ENCODE data around the gene AKT2. TPM values are rescaled to one million over a fixed set of nuclear protein-coding genes. Genes with fewer than 3 reads are reported as not detected.

AKT2 gene
- total RNA-seq, 1 experiment from 2014 or later = 141 TPM

GRCh38 chr19:40321076-40321475, 35.9 kb upstream of the AKT2 start:
- ChIA-PET POLR2A (no interaction called here), RAD21 (ENCODE audit: low non-redundant PET in 1 of 2, low total read pairs in 2 of 2, uncharacterized antibody in 2 of 2, unreplicated experiment in 2 of 2) (no interaction called here), CTCF (no interaction called here)
- no peak for TF ChIP-seq MAX (IDR thresholded peaks at IDR 0.05)
- TF ChIP-seq CBX3 (IDR thresholded peaks at IDR 0.05; ENCODE audit: low read depth) = no peak
- H4K20me1 ChIP-seq (ENCODE audit: insufficient read depth) = no peaks in the 10 kb centered on the region
- BruUV-seq (replicated peaks) = no TSS peak
- ATAC-seq = no peak
- intact Hi-C loops (cut with micrococcal nuclease) = no loop called here
- no peaks in the 10 kb centered on the region for H3K9me3 ChIP-seq (ENCODE audit: control insufficient read depth in 1 of 2, insufficient read depth in 1 of 2, low read depth in 1 of 2, low read length in 2 of 2)
- H3K36me3 ChIP-seq (ENCODE audit: control insufficient read depth in 1 of 2, insufficient read depth in 2 of 2, low read length in 2 of 2) = peaks cover 19 to 27% of the 10 kb centered on the region in 2 experiments; a peak in 3 of 4 replicates
- H3K4me1 ChIP-seq (ENCODE audit: control insufficient read depth in 1 of 2, insufficient read depth in 2 of 2, low read length in 2 of 2) = no peaks in the 10 kb centered on the region
- no peaks in the 10 kb centered on the region for H3K79me2 ChIP-seq (ENCODE audit: insufficient read depth, low read length)
- no peaks in the 10 kb centered on the region for H3K9me2 ChIP-seq (ENCODE audit: insufficient read depth)
- no peak overlapping the region for H3K4me3 ChIP-seq (replicated peaks in 1 of 2; ENCODE audit: low read depth in 1 of 2, low read length in 2 of 2)
- no peak overlapping the region for H3K4me2 ChIP-seq (ENCODE audit: low read length)
- H3K9ac ChIP-seq (ENCODE audit: low read length) = no peak overlapping the region
- no peak for DNase-seq (ENCODE audit: low read depth, low spot score)
- no peak overlapping the region for H3K27ac ChIP-seq (ENCODE audit: low read depth, low read length)
- no peaks in the 10 kb centered on the region for H3K27me3 ChIP-seq (ENCODE audit: insufficient read depth, low read length)
- no peak overlapping the region for H2AFZ ChIP-seq (ENCODE audit: low read depth, low read length, poor library complexity, severe bottlenecking)

- H3K36me3 ChIP-seq (ENCODE audit: control insufficient read depth in 1 of 2, insufficient read depth in 2 of 2, low read length in 2 of 2) = peaks cover 14 to 22% of the 10 kb centered on the region in 2 experiments; a peak in 3 of 4 replicates
- H3K9me3 ChIP-seq (ENCODE audit: control insufficient read depth in 1 of 2, insufficient read depth in 1 of 2, low read depth in 1 of 2, low read length in 2 of 2) = no peaks in the 10 kb centered on the region
- ChIA-PET CTCF (no interaction called here), RAD21 (ENCODE audit: low non-redundant PET in 1 of 2, low total read pairs in 2 of 2, uncharacterized antibody in 2 of 2, unreplicated experiment in 2 of 2) (no interaction called here), POLR2A (no interaction called here)
- H3K9ac ChIP-seq (ENCODE audit: low read length) = no peak overlapping the region
- no peaks in the 10 kb centered on the region for H3K4me1 ChIP-seq (ENCODE audit: control insufficient read depth in 1 of 2, insufficient read depth in 2 of 2, low read length in 2 of 2)
- no peaks in the 10 kb centered on the region for H4K20me1 ChIP-seq (ENCODE audit: insufficient read depth)
- no peak overlapping the region for H3K27ac ChIP-seq (ENCODE audit: low read depth, low read length)
- TF ChIP-seq SP1 (IDR thresholded peaks at IDR 0.05; ENCODE audit: low read depth) (no peak), SIN3A (IDR thresholded peaks at IDR 0.05; ENCODE audit: low read depth) (no peak), POLR2AphosphoS5 (IDR thresholded peaks at IDR 0.05; ENCODE audit: low read depth, low read length) (no peak), CTCF (IDR thresholded peaks at IDR 0.05 in 2 of 3, conservative IDR thresholded peaks at IDR 0.05 in 1 of 3; ENCODE audit: borderline replicate concordance in 1 of 3, insufficient read depth in 1 of 3, low read depth in 2 of 3, low read length in 2 of 3) (no peak), ELF1 (IDR thresholded peaks at IDR 0.05; ENCODE audit: borderline replicate concordance, low read depth) (no peak), ZNF274 (IDR thresholded peaks at IDR 0.05; ENCODE audit: low read depth, low read length) (no peak), RAD21 (IDR thresholded peaks at IDR 0.05; ENCODE audit: low read depth) (no peak), JUND (IDR thresholded peaks at IDR 0.05) (no peak), POLR2A (IDR thresholded peaks at IDR 0.05; ENCODE audit: borderline replicate concordance, extremely low read depth, insufficient read depth, insufficient read length) (no peak), FOSL1 (IDR thresholded peaks at IDR 0.05; ENCODE audit: low read depth) (no peak), SRF (IDR thresholded peaks at IDR 0.05; ENCODE audit: low read depth) (no peak), TCF7L2 (IDR thresholded peaks at IDR 0.05; ENCODE audit: borderline replicate concordance, extremely low read depth, insufficient read depth, insufficient read length) (no peak), CEBPB (IDR thresholded peaks at IDR 0.05; ENCODE audit: low read depth) (no peak), YY1 (IDR thresholded peaks at IDR 0.05; ENCODE audit: extremely low read depth, insufficient replicate concordance, low read depth, low read length) (no peak), EGR1 (IDR thresholded peaks at IDR 0.05; ENCODE audit: low read depth) (no peak), EZH2 (IDR thresholded peaks at IDR 0.05) (no peak), CBX3 (IDR thresholded peaks at IDR 0.05; ENCODE audit: low read depth) (no peak), EZH2phosphoT487 (IDR thresholded peaks at IDR 0.05; ENCODE audit: borderline replicate concordance) (no peak), MAX (IDR thresholded peaks at IDR 0.05) (no peak)
- H3K4me2 ChIP-seq (ENCODE audit: low read length) = no peak overlapping the region
- no peak for ATAC-seq
- no peaks in the 10 kb centered on the region for H3K79me2 ChIP-seq (ENCODE audit: insufficient read depth, low read length)
- no peak overlapping the region for H3K4me3 ChIP-seq (replicated peaks in 1 of 2; ENCODE audit: low read depth in 1 of 2, low read length in 2 of 2)
- H3K27me3 ChIP-seq (ENCODE audit: insufficient read depth, low read length) = no peaks in the 10 kb centered on the region
- no TSS peak for BruUV-seq (replicated peaks)
- no peak for DNase-seq (ENCODE audit: low read depth, low spot score)
- intact Hi-C loops (cut with micrococcal nuclease) = no loop called here
- no peak overlapping the region for H2AFZ ChIP-seq (ENCODE audit: low read depth, low read length, poor library complexity, severe bottlenecking)
- no peaks in the 10 kb centered on the region for H3K9me2 ChIP-seq (ENCODE audit: insufficient read depth)
These were observed 35.4 kb upstream of the AKT2 start for GRCh38 chr19:40320558-40320935.
